PC-9 (cell line): Measurements from ENCODE around the gene STOML3. TPM values are rescaled to one million over a fixed set of nuclear protein-coding genes. Genes with fewer than 3 reads are reported as not detected.
A peak's percentile ranks its signal among the peaks of the same experiment; 100 is the strongest.

Source experiments
- BruUV-seq: library from RNA; stranded (reverse); fragments of 400-500 nt; replicated peaks from 2 replicates; lab custom pipeline; 2021; lab: Mats Ljungman, UMichigan
- CTCF ChIA-PET: fragments of 300-600 bp; sonication (Branson Sonifier 250); formaldehyde crosslinking; loops from one replicate; lab custom pipeline; 2022; ENCODE audit warnings: antibody characterized with exemption; lab: Charles Lee
- POLR2A ChIA-PET: fragments of 300-600 bp; sonication (Branson Sonifier 250); formaldehyde crosslinking; loops from one replicate; lab custom pipeline; 2022; ENCODE audit warnings: antibody characterized with exemption; ENCODE audit not compliant: unreplicated experiment; lab: Charles Lee
- DNase-seq, 2 experiments: peaks; one replicate each; pipeline versions ENCODE4 v3.0.0 to v3.0.0-alpha.2; 2015 to 2022; ENCODE audit warnings: mixed read lengths in 1 of 2
- H2AFZ ChIP-seq: fragments of 200-600 bp; sonication (generic); 2 replicates; pipeline ENCODE4 v1.8.1; 2017; ENCODE audit warnings: antibody characterized with exemption
- H3F3A ChIP-seq: fragments of 200-600 bp; sonication (generic); 2 replicates; pipeline ENCODE4 v1.8.1; 2017; ENCODE audit warnings: antibody characterized with exemption, mild to moderate bottlenecking, low read depth; ENCODE audit not compliant: insufficient read depth
- H3K27ac ChIP-seq: fragments of 200-600 bp; sonication (generic); 2 replicates; pipeline ENCODE4 v1.6.1; 2016; ENCODE audit warnings: mixed run types
- H3K27me3 ChIP-seq: fragments of 200-600 bp; sonication (generic); 2 replicates; pipeline ENCODE4 v1.6.1; 2016; ENCODE audit warnings: low read depth, mixed run types; ENCODE audit not compliant: insufficient read depth
- H3K36me3 ChIP-seq: fragments of 200-600 bp; sonication (generic); 2 replicates; pipeline ENCODE4 v1.6.1; 2016; ENCODE audit warnings: low read depth, mixed run types
- H3K4me1 ChIP-seq: fragments of 200-600 bp; sonication (generic); replicated peaks from 2 replicates; pipeline ENCODE4 v1.6.1; 2016; ENCODE audit warnings: mixed run types; ENCODE audit not compliant: insufficient read depth
- H3K4me2 ChIP-seq: fragments of 200-600 bp; sonication (generic); 2 replicates; pipeline ENCODE4 v1.6.1; 2017; ENCODE audit warnings: mixed run types
- H3K4me3 ChIP-seq: fragments of 200-600 bp; sonication (generic); 2 replicates; pipeline ENCODE4 v1.6.1; 2016; ENCODE audit warnings: mixed run types
- H3K79me2 ChIP-seq: fragments of 200-600 bp; sonication (generic); 2 replicates; pipeline ENCODE4 v1.6.1; 2017; ENCODE audit warnings: low read depth, mixed run types
- H3K9me2 ChIP-seq: fragments of 200-600 bp; sonication (generic); 2 replicates; pipeline ENCODE4 v1.8.1; 2017; ENCODE audit warnings: mild to moderate bottlenecking; ENCODE audit not compliant: insufficient read depth
- H3K9me3 ChIP-seq: fragments of 200-600 bp; sonication (generic); 2 replicates; pipeline ENCODE4 v1.8.1; 2016; ENCODE audit warnings: low read depth; ENCODE audit not compliant: insufficient read depth
- H4K20me1 ChIP-seq: fragments of 200-600 bp; sonication (generic); 2 replicates; pipeline ENCODE4 v1.8.1; 2017; ENCODE audit not compliant: insufficient read depth
- CTCF ChIP-seq: fragments of 200-600 bp; sonication (generic); conservative IDR thresholded peaks from 2 replicates; pipeline ENCODE4 v1.6.1; 2017; ENCODE audit warnings: mixed run types, antibody characterized with exemption, mild to moderate bottlenecking, moderate library complexity
- EZH2 ChIP-seq: fragments of 200-600 bp; sonication (generic); IDR thresholded peaks from 2 replicates; pipeline ENCODE4 v1.8.0; 2017; ENCODE audit warnings: antibody characterized with exemption, low read depth
- intact Hi-C: fragments of 100-400 bp; cut with micrococcal nuclease; formaldehyde crosslinking; loops from one replicate; pipeline ENCODE4 v1.10.0; 2022; ENCODE audit not compliant: unreplicated experiment
- total RNA-seq: library from RNA; stranded (reverse); gene quantifications from 2 replicates; pipeline ENCODE4 v1.2.3, GENCODE V29; 2021

STOML3 gene
- total RNA-seq, 1 experiment from 2014 or later = not detected

GRCh38 chr13:39034085-39034484 lies 43.5 kb upstream of the STOML3 start:
- H4K20me1 ChIP-seq = peaks cover 39% of the 10 kb centered on the region
- no peak for DNase-seq
- 0 out of 2 replicates have a peak, but pooled peaks cover 4% of the 10 kb centered on the region for H3F3A ChIP-seq
- peaks cover 15% of the 10 kb centered on the region; the same call in 1 of the 2 replicates for H3K36me3 ChIP-seq
- peaks cover 91% of the 10 kb centered on the region for H3K79me2 ChIP-seq
- POLR2A ChIA-PET = no interaction called here
- CTCF ChIA-PET = no interaction called here
- no TSS peak for BruUV-seq
- H3K9me3 ChIP-seq = no peaks in the 10 kb centered on the region
- H3K4me3 ChIP-seq = peak overlapping the region; percentile 90; the same call in 1 of the 2 replicates
- H3K9me2 ChIP-seq = no peaks in the 10 kb centered on the region
- intact Hi-C loops = no loop called here
- peaks cover 16% of the 10 kb centered on the region for H3K4me1 ChIP-seq
- peak overlapping the region; percentile 96 for H3K4me2 ChIP-seq
- no peak overlapping the region for H3K27ac ChIP-seq
- TF ChIP-seq CTCF (no peak), EZH2 (no peak)
- H2AFZ ChIP-seq = no peak overlapping the region
- no peaks in the 10 kb centered on the region for H3K27me3 ChIP-seq

GRCh38 chr13:39032150-39032549 lies 41.5 kb upstream of the STOML3 start:
- Histone ChIP-seq H3K4me3 (no peak overlapping the region), H3K9me3 (no peaks in the 10 kb centered on the region), H3F3A (peaks cover 2% of the 10 kb centered on the region; the same call in 1 of the 2 replicates), H3K79me2 (peaks cover 84% of the 10 kb centered on the region), H3K27me3 (no peaks in the 10 kb centered on the region), H3K4me1 (peaks cover 16% of the 10 kb centered on the region), H3K9me2 (no peaks in the 10 kb centered on the region), H3K27ac (no peak overlapping the region), H3K36me3 (peaks cover 25% of the 10 kb centered on the region; the same call in 1 of the 2 replicates), H2AFZ (no peak overlapping the region), H4K20me1 (peaks cover 39% of the 10 kb centered on the region), H3K4me2 (no peak overlapping the region)
- no TSS peak for BruUV-seq
- CTCF ChIA-PET = no interaction called here
- no peak for DNase-seq
- TF ChIP-seq EZH2 (no peak), CTCF (no peak)
- intact Hi-C loops = no loop called here
- POLR2A ChIA-PET = no interaction called here

GRCh38 chr13:39025433-39025839 lies 34.8 kb upstream of the STOML3 start:
- TF ChIP-seq EZH2 (no peak), CTCF (no peak)
- POLR2A ChIA-PET = no interaction called here

More at GRCh38 chr13:39025433-39025839, 34.8 kb upstream of the STOML3 start:
- intact Hi-C loops = no loop called here
- CTCF ChIA-PET = no interaction called here
- BruUV-seq = no TSS peak
- peaks cover 24% of the 10 kb centered on the region; the same call in 1 of the 2 replicates for H3F3A ChIP-seq
- no peaks in the 10 kb centered on the region for H3K9me3 ChIP-seq
- H3K4me2 ChIP-seq = no peak overlapping the region
- H3K4me1 ChIP-seq = peaks cover 27% of the 10 kb centered on the region
- no peak overlapping the region for H3K27ac ChIP-seq
- no peak overlapping the region for H3K4me3 ChIP-seq
- peaks cover 8% of the 10 kb centered on the region for H4K20me1 ChIP-seq
- peaks cover 52% of the 10 kb centered on the region for H3K36me3 ChIP-seq
- H3K27me3 ChIP-seq = no peaks in the 10 kb centered on the region
- H3K9me2 ChIP-seq = no peaks in the 10 kb centered on the region
- no peak for DNase-seq
- H3K79me2 ChIP-seq = peaks cover 18% of the 10 kb centered on the region
- H2AFZ ChIP-seq = no peak overlapping the region
